Measurements from ENCODE around the gene CHST11.

DNA sequence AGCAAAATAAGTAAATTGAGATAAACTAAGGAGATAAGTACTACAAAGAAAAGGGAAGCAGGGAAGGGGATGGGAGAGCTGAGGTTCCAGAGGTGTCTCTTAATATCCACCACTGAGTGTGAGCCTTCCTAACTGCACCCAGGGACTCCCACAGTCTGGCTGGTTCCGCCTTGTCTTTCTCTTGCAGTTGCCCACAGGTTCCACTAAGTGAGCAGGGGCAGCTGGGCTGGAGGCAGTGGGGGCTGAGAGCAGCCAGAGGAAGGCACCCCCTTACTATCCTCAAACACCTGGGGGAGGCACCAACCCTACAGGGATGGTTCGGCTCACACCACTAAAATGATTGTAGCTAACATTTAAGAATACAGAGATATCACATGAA is 286.4 kb downstream of the CHST11 start:
- TF ChIP-seq CTCF (IDR thresholded peaks at IDR 0.05) = no peak
- TF ChIP-seq EP300 (IDR thresholded peaks at IDR 0.05) = no peak
- TF ChIP-seq POLR2A (IDR thresholded peaks at IDR 0.05) = no peak
